ENCODE data around the gene MYO18A.

MYO18A gene

DNA sequence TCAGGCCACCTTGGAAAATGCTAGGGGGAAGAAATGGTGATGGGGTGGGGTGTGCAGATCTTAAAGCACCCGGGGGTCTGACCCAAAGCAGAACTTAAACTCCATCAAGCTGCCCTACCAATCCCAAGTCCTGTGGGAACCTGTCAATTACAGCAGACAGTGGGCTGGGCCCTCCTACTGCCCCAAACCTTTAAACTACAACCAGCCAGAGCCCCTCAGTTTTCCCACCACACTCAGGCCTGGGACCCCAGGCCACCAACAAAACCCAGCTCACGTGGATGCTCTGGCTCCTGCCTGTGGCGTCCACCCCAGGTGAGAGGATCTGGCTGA is 2.7 kb downstream of the MYO18A start:
- TF ChIP-seq, protein P1, sequence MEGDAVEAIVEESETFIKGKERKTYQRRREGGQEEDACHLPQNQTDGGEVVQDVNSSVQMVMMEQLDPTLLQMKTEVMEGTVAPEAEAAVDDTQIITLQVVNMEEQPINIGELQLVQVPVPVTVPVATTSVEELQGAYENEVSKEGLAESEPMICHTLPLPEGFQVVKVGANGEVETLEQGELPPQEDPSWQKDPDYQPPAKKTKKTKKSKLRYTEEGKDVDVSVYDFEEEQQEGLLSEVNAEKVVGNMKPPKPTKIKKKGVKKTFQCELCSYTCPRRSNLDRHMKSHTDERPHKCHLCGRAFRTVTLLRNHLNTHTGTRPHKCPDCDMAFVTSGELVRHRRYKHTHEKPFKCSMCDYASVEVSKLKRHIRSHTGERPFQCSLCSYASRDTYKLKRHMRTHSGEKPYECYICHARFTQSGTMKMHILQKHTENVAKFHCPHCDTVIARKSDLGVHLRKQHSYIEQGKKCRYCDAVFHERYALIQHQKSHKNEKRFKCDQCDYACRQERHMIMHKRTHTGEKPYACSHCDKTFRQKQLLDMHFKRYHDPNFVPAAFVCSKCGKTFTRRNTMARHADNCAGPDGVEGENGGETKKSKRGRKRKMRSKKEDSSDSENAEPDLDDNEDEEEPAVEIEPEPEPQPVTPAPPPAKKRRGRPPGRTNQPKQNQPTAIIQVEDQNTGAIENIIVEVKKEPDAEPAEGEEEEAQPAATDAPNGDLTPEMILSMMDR (IDR thresholded peaks at IDR 0.05) = no peak

DNA sequence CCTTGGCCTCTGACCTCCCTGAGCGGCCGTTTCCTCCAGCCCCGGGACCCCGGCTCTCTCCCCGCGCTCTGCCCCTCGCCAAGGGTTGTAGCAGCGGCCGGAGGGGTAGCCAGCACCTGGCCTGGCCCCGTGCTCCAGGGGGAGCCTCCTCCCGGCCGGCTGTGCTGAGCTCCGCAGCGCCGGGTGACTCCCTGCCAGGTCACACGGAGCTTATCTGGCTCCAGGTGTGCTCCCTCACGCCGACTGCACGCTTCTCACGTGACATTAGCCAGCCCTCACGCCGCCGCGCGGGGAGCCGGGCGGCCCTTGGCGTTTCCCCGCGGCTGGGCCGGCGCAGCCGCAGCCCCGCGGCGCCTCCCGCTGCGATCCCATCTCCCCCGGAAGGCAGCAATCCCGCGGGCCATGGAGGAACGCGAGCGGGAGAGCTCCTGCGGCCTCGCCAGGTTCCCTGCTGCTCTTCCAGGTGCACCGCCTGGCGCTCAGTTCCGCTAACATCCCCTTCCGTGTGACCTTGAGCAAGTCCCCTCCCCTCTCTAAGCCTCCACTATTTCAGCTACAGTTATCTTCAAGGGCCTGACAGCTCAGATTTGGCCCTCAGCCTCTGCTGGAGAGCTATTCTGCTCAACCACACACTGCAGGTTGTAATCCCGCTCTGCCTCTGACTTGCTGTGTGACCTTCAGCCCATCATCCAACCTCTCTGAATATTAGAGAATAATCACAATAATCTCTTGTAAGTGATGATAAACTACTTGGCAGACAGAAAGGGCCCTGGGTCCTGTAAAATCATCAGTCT is 3.4 kb downstream of the MYO18A start:
- TF ChIP-seq, protein P1 (IDR thresholded peaks at IDR 0.05) = no peak

DNA sequence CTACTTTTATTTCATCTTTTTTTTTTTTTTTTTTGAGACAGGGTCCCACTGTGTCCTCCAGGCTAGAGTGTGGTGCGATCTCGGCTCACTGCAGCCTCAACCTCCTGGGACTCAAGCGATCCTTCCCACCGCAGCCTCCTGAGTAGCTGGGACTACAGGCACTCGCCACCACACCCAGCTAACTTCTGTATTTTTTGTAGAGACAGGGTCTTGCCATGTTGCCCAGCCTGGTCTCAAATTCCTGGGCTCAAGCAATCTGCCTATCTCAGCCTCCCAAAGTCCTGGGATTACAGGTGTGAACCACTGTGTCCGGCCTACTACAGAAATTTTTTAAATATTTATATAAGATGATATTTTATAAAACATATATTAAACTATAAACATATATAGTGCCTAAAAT is 4.8 kb downstream of the MYO18A start:
- TF ChIP-seq, protein P1 (IDR thresholded peaks at IDR 0.05) = no peak

DNA sequence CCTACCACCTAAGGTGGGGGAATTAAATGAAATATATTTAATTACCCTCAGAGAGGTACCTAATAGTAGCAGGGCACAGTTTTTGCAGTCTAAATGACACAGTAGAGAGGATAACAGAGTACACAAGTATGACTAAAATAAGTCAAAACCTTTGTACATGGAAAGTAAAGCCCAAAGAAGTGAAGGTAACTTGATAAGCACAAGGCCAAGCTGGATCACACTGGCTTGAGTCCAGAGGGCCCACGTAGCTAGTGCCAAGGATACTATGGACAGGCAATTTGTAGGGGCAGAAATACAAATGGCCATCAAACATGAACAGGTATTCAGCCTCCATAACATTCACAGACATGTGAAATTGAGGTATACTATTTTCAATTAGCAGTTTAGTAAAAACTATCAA is 7.6 kb downstream of the MYO18A start:
- TF ChIP-seq, protein P1 (IDR thresholded peaks at IDR 0.05) = no peak

DNA sequence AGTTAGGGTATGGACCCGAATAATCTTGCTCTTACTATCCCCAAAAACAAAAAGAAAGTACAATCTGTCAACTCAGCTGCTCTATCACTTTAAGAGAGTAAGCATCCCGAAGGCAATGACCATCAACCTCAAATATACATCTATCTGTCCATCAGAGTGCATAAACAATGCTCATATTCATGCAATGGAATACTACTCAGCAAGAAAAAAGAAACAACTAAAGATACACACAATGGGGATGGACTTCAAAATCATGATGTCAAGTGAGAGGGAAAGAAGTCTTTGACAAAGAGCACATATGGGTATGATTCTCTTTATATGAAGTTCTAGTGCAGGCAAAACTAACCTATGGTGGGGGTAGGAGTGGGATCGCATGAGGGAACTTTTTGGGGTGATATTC is 9.5 kb downstream of the MYO18A start:
- TF ChIP-seq, protein P1 (IDR thresholded peaks at IDR 0.05) = no peak

DNA sequence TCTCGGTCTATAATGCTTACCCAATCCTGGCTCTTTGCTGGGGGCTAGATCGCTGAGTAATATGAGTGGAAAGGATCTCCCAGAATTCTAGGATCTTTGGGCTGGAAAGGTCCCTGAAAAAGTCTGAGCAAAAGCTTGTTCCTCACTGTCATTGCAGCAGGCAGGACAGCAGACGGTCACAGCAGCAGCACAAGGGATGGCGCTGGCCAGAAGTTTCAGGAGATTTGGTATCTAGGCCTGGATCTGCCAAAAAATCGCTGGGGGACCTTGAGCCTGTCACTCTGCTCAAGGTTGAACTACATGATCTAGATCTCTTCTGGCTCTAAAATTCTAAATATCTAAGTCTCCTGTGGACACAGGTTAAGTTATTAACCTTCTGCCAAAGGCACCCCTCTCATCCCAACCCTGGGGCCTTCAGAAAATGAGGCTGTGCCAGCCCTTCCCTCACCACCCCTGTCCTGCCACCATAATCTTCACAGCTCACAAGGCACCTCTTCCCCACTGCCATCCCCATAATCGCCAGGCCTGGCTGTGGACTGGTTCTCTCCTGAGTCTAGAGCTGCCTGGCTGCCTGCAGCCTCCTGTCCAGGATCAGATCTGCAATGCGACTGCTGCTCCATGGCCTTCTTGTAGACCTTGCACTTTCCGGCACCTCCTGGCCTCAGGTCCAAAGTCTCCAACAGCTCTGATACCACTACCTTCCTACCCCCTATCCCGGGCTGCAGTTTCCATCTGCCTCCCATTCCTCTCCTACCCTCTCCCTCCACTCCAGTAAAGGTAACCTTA is 10.2 kb downstream of the MYO18A start:
- TF ChIP-seq, protein P1 (IDR thresholded peaks at IDR 0.05) = no peak

DNA sequence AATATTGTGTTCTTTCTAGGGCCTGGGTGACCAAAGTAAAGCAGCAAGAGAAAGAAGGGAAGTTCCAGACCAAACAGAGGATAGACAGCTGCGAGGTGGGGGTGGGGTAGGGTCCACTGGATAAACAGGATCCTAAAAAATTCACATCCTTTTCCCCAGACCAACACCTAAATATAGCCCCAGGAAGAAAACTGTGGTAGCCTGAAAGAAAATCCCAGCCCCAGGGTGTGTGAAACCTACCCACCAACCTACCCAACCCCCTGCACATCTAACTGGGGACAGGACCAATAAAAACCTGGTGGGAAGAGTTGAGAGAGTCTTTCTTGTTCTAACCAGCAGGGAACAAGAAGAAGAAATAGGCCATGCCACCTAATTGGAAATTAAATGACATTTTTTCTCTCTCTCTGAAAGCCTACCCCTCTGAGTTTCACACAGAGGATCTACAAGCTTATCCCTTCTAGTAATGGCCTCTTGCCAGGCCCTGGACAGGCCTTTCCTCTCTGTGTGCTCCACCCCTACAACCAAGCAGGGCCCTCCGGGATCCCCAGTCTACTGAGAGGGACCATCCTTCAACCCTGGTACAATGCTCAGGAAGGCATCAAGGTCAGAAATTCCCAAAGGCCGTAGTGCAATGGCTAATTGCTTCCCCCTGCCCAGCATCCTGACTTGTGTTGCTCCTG is 12.0 kb downstream of the MYO18A start:
- TF ChIP-seq, protein P1 (IDR thresholded peaks at IDR 0.05) = no peak

Data from LNCAP (cell line).